Left ventricle myocardium inferior (tissue), 1 donor: Measurements from ENCODE around the gene SETD3. TPM values are rescaled to one million over a fixed set of nuclear protein-coding genes. Genes with fewer than 3 reads are reported as not detected.

Experiments used
- DNase-seq: peaks from one replicate; pipeline ENCODE4 v3.0.0-alpha.2; 2020
- H3K27ac ChIP-seq: fragments of 200-600 bp; replicated peaks from 2 replicates; pipeline ENCODE4 v1.8.0; 2021
- H3K27me3 ChIP-seq: fragments of 200-600 bp; 2 replicates; pipeline ENCODE4 v1.8.0; 2021; ENCODE audit warnings: low read depth
- H3K36me3 ChIP-seq: fragments of 200-600 bp; 2 replicates; pipeline ENCODE4 v1.8.0; 2021
- H3K4me1 ChIP-seq: fragments of 200-600 bp; 2 replicates; pipeline ENCODE4 v1.8.0; 2021
- H3K4me3 ChIP-seq: fragments of 200-600 bp; 2 replicates; pipeline ENCODE4 v1.8.0; 2021; ENCODE audit warnings: mild to moderate bottlenecking, moderate library complexity
- H3K9me3 ChIP-seq: fragments of 200-600 bp; replicated peaks from 2 replicates; pipeline ENCODE4 v1.8.0; 2021
- intact Hi-C: fragments of 100-400 bp; cut with micrococcal nuclease; formaldehyde crosslinking; loops from one replicate; pipeline ENCODE4 v1.11.0; 2022
- total RNA-seq: library from RNA; stranded (reverse); fragmentation: NEBNext Ultra II Directional; extraction: Animal tissue kit (Norgen Biotek cat#: 25700); gene quantifications from one replicate; pipeline ENCODE4 v1.2.1, GENCODE V29; 2021
- TF ChIP-seq, protein P1 (sequence below): fragments of 200-600 bp; IDR thresholded peaks from 2 replicates; pipeline ENCODE4 v1.8.0; 2021; ENCODE audit warnings: antibody characterized with exemption, mild to moderate bottlenecking, borderline replicate concordance
- donor health status: DM: no; HTN: yes; CAD: no; lungs with severe emphysema.

Gene SETD3
- total RNA-seq, 1 donor from 2014 or later, result 101 TPM

DNA sequence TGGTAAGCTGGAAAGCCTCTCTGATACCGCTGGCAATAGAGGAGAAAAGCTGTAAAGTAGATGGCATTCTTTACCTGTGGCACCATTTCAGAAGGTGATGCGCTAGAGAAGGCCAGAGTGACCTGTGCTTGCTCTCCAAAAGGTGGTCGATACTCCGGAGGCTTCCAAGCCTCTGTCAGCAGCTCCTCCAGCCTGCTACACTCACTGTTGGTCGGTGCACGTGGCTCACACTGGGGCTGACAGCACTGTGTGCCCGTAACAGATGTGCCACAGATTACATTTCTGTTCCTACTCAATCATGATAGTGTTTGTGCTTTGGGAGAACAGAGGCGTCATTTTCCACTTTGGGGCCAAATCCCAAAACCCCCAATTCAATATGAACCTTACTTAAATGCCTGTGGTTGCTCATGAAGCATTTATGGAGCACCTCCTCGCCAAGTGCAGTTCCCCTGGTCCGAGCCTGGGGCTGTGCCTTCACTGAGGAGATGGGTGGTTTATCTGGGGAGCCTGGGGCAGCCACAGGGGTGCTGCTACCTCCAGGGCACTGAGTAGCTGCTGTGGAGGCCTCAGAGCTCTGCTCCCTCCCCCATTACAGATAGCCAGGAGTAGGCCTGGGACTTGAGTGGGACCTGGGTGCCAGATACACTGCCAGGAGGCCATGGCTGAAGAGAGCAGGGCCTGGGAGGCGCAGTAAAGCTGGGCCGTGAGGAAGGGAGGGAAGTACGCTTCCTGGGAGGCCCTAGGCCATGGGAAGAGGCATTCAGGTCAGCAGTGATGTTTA, 27.4 kb upstream of the SETD3 start:
- H3K4me3 ChIP-seq, result no peak overlapping the region
- no peak for DNase-seq
- H3K27me3 ChIP-seq, result no peaks in the 10 kb centered on the region
- TF ChIP-seq, protein P1, sequence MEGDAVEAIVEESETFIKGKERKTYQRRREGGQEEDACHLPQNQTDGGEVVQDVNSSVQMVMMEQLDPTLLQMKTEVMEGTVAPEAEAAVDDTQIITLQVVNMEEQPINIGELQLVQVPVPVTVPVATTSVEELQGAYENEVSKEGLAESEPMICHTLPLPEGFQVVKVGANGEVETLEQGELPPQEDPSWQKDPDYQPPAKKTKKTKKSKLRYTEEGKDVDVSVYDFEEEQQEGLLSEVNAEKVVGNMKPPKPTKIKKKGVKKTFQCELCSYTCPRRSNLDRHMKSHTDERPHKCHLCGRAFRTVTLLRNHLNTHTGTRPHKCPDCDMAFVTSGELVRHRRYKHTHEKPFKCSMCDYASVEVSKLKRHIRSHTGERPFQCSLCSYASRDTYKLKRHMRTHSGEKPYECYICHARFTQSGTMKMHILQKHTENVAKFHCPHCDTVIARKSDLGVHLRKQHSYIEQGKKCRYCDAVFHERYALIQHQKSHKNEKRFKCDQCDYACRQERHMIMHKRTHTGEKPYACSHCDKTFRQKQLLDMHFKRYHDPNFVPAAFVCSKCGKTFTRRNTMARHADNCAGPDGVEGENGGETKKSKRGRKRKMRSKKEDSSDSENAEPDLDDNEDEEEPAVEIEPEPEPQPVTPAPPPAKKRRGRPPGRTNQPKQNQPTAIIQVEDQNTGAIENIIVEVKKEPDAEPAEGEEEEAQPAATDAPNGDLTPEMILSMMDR, result no peak
- intact Hi-C loops, result no loop called here
- peaks cover 33% of the 10 kb centered on the region for H3K4me1 ChIP-seq
- H3K36me3 ChIP-seq, result peaks cover 89% of the 10 kb centered on the region
- no peaks in the 10 kb centered on the region for H3K9me3 ChIP-seq
- no peak overlapping the region for H3K27ac ChIP-seq

GRCh38 chr14:99506276-99506675, 25.6 kb upstream of the SETD3 start:
- intact Hi-C loops, result no loop called here
- Histone ChIP-seq H3K36me3 (peaks cover 92% of the 10 kb centered on the region), H3K4me3 (no peak overlapping the region), H3K27ac (no peak overlapping the region), H3K4me1 (peaks cover 27% of the 10 kb centered on the region), H3K27me3 (no peaks in the 10 kb centered on the region), H3K9me3 (no peaks in the 10 kb centered on the region)
- no peak for DNase-seq
- TF ChIP-seq, protein P1, result no peak

GRCh38 chr14:99505089-99505488, 24.4 kb upstream of the SETD3 start:
- no peaks in the 10 kb centered on the region for H3K9me3 ChIP-seq
- no peak overlapping the region for H3K4me3 ChIP-seq
- H3K4me1 ChIP-seq, result peaks cover 20% of the 10 kb centered on the region
- intact Hi-C loops, result no loop called here
- DNase-seq, result no peak
- H3K27me3 ChIP-seq, result no peaks in the 10 kb centered on the region
- no peak overlapping the region for H3K27ac ChIP-seq
- H3K36me3 ChIP-seq, result peaks cover 98% of the 10 kb centered on the region
- TF ChIP-seq, protein P1, result no peak

DNA sequence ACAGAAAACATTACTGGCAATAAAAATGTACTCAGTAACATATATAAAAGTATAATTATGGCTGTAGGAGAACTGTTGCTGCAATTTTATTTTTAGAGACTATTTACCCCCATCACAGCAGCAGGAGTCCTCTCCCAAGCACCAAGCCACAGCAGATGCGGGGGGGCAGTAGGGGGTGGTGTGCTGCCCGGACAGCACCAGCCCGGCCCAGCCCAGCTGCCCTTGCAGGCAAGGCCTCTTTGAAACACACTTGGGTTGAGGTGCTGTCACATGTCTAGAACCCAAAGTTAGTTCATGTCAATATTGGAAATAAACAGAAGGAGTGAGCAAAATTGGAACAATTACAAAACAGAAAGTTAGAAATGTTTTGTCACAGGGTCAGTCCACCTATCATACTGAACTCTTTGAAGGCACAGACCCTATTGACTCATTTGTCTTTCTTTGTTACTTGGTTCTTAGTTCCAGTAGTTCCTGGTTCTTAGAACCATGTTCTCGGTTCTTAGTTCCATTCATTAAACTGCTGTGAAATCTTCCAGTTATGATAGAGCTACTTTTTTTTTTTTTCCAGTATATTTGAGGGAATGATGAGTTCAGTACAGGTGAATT, 23.3 kb upstream of the SETD3 start:
- H3K27me3 ChIP-seq, result no peaks in the 10 kb centered on the region
- TF ChIP-seq, protein P1, result no peak
- no peak overlapping the region for H3K27ac ChIP-seq
- DNase-seq, result no peak
- no peak overlapping the region for H3K4me3 ChIP-seq
- H3K4me1 ChIP-seq, result peaks cover 22% of the 10 kb centered on the region
- peaks cover 97% of the 10 kb centered on the region for H3K36me3 ChIP-seq
- no peaks in the 10 kb centered on the region for H3K9me3 ChIP-seq
- intact Hi-C loops, result no loop called here

DNA sequence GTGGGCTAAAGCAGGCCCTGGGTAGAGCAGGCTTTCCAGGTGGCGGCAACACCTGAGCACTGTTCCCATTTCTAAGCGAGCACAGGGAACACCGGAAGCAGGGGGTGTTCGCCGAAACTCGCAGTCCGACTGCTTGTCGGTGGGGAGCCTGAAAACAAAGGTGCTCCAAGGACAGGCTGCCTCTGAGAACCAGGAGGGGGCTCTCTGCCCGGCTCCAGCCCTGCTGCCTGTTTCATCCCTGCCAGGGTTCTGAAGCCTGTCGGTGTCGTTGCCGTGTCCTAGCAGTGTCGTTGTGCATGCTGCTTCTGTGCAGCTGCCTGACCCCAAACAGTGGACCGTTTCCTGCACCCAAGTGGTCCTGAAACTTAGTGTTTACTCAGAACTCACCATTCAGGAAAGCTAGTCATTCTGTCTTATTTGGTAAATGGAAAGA, 22.3 kb upstream of the SETD3 start:
- no peak overlapping the region for H3K27ac ChIP-seq
- intact Hi-C loops, result no loop called here
- H3K9me3 ChIP-seq, result no peaks in the 10 kb centered on the region
- TF ChIP-seq, protein P1, result no peak
- peaks cover 26% of the 10 kb centered on the region for H3K4me1 ChIP-seq
- no peak overlapping the region for H3K4me3 ChIP-seq
- peaks cover 97% of the 10 kb centered on the region for H3K36me3 ChIP-seq
- no peak for DNase-seq
- H3K27me3 ChIP-seq, result no peaks in the 10 kb centered on the region
